Endothelial cell of umbilical vein (primary cell): ENCODE data around the gene PFN3.

Experiments
- CTCF ChIP-seq, 2 donors: IDR thresholded peaks; 1 replicate in 1 of 2; 2 replicates in 1 of 2; pipeline ENCODE4 v1.5.1; 2011; ENCODE audit warnings: low read length in 2 of 2, mild to moderate bottlenecking in 2 of 2, moderate library complexity in 2 of 2, control low read depth in 1 of 2, inconsistent platforms in 1 of 2, low read depth in 1 of 2; ENCODE audit not compliant: insufficient read depth in 1 of 2; ENCODE audit errors: extremely low read depth in 1 of 2
- EZH2 ChIP-seq: IDR thresholded peaks from 2 replicates; pipeline ENCODE4 v1.6.1; 2012; ENCODE audit warnings: borderline replicate concordance, low read depth, mild to moderate bottlenecking, moderate library complexity, low read length, inconsistent platforms; ENCODE audit not compliant: severe bottlenecking
- MYC ChIP-seq: IDR thresholded peaks from one replicate; pipeline ENCODE4 v1.6.1; 2011; ENCODE audit warnings: mild to moderate bottlenecking, low read depth, low read length
- POLR2A ChIP-seq: IDR thresholded peaks from 2 replicates; pipeline ENCODE4 v1.6.1; 2012; ENCODE audit warnings: low read depth, mild to moderate bottlenecking, control low read depth, low read length
- POLR2AphosphoS5 ChIP-seq: IDR thresholded peaks from 2 replicates; pipeline ENCODE4 v1.6.1; 2012; ENCODE audit warnings: low read depth, mild to moderate bottlenecking, control low read depth, low read length, moderate library complexity; ENCODE audit not compliant: insufficient read depth
- TF ChIP-seq, protein P1 (sequence below): IDR thresholded peaks from 2 replicates; pipeline ENCODE4 v1.6.1; 2011; ENCODE audit not compliant: insufficient read depth, insufficient read length

- no peak for TF ChIP-seq POLR2A
- TF ChIP-seq EZH2, result no peak
- TF ChIP-seq CTCF (IDR thresholded peaks at IDR 0.05; ENCODE audit: extremely low read depth in 1 of 2, insufficient read depth in 1 of 2, low read depth in 1 of 2, low read length in 2 of 2), result no peak
- TF ChIP-seq, protein P1, sequence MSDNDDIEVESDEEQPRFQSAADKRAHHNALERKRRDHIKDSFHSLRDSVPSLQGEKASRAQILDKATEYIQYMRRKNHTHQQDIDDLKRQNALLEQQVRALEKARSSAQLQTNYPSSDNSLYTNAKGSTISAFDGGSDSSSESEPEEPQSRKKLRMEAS, result no peak
- no peak for TF ChIP-seq MYC
- TF ChIP-seq POLR2AphosphoS5, result no peak
Observed at GRCh38 chr5:177372910-177373309, 27.6 kb downstream of the PFN3 start.
